Activated CD8-positive, alpha-beta memory T cell treated with anti-CD3 and anti-CD28 coated beads, Interleukin-2, amount 50 U/mL, for 1 hour (primary cell): ENCODE results near the gene RAPGEF2.

ENCODE experiments used
- DNase-seq: peaks from one replicate; pipeline ENCODE4 v3.0.0-alpha.2; 2020; ENCODE audit errors: extremely low read depth

Gene RAPGEF2

GRCh38 chr4:159319027-159319426 is 216.1 kb downstream of the RAPGEF2 start:
- DNase-seq, result no peak

GRCh38 chr4:159326480-159326879 is 223.6 kb downstream of the RAPGEF2 start:
- no peak for DNase-seq

GRCh38 chr4:159328766-159329165 is 225.9 kb downstream of the RAPGEF2 start:
- DNase-seq, result no peak

DNA sequence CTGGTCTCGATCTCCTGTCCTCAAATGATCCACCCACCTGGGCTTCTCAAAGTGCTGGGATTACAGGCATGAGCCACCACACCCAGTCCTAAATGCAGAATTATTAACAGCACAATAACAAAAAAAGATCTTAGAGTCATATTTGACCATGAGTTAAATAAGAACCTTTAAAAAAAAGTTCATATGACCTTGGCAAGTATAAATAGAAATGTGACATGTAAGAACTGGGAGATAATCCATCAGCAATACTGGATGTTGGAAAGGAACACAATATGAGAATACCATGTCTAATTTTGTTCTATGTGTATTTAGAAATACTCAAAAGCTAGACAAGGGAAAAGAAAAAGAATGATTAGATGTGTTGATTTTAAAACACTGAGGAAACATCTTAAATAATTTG is 231.6 kb downstream of the RAPGEF2 start:
- DNase-seq, result no peak

- no peak for DNase-seq
Measured at GRCh38 chr4:159337041-159337440, 234.2 kb downstream of the RAPGEF2 start.

- no peak for DNase-seq
Measured at GRCh38 chr4:159341522-159341921, 238.6 kb downstream of the RAPGEF2 start.

DNA sequence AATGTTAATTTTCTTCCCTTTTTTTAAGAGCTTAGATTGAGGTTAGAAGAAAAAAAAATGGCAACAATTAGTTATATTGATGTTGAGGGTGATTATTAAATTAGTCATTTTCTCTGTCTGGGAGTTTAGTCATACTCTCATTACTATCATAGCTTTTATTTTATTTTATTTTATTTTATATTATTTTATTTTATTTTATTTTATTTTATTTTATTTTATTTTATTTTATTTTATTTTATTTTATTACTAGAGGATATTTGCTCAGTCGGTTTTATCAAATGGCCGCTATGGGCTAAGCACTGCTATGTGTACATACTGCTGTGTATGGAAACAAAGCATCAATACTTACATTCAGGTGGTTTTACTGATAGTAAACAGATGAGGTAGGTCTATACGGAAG is 239.5 kb downstream of the RAPGEF2 start:
- DNase-seq, result no peak

- DNase-seq, result no peak
Measured at GRCh38 chr4:159343116-159343515, 240.2 kb downstream of the RAPGEF2 start.

- no peak for DNase-seq
Measured at GRCh38 chr4:159344877-159345276, 242.0 kb downstream of the RAPGEF2 start.

DNA sequence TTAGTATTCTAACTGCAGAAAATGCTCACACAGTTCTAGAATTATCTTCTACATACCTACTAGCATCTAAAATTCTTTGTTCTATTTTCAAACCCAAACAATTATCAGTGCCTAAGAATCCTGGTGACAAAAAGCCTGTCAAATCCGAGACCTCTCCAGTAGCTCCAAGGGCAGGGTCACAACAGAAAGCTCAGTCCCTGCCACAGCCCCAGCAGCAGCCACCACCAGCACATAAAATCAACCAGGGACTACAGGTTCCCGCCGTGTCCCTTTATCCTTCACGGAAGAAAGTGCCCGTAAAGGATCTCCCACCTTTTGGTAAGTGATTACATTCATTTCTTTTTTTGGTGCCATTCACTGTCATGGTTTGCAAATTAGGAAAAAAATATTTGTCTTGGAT is 243.8 kb downstream of the RAPGEF2 start:
- no peak for DNase-seq

GRCh38 chr4:159347813-159348212 is 244.9 kb downstream of the RAPGEF2 start:
- DNase-seq, result no peak

- no peak for DNase-seq
Measured at GRCh38 chr4:159349332-159349731, 246.5 kb downstream of the RAPGEF2 start.

GRCh38 chr4:159352609-159353008 is 249.7 kb downstream of the RAPGEF2 start:
- no peak for DNase-seq

DNA sequence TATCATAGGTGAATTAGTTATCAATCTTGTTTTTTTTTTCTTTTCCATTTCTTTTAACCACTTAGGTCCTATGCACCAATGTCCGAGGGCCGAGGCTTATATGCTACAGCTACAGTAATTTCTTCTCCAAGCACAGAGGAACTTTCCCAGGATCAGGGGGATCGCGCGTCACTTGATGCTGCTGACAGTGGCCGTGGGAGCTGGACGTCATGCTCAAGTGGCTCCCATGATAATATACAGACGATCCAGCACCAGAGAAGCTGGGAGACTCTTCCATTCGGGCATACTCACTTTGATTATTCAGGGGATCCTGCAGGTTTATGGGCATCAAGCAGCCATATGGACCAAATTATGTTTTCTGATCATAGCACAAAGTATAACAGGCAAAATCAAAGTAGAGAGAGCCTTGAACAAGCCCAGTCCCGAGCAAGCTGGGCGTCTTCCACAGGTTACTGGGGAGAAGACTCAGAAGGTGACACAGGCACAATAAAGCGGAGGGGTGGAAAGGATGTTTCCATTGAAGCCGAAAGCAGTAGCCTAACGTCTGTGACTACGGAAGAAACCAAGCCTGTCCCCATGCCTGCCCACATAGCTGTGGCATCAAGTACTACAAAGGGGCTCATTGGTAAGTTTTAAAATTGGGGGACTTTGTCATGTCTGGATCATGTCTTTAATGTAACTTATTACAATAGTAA is 250.7 kb downstream of the RAPGEF2 start:
- DNase-seq, result no peak

DNA sequence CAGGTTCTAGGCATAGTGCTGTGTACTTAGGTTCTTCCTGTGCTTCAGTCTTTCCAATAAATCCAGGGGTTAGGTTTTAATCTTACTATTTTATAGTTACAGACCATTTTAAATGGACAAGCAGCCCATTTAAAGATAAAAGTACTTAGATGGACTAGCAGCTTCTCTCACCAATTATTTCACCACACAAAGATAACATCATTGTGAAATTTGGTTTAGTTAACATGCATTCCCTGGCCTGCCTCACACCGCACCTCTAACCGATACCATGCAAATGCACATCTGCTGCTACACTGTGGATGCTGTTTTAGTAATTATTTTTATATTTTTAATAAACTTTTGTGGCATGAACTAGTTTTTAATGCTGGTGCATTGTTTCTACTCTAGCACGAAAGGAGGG is 252.6 kb downstream of the RAPGEF2 start:
- DNase-seq, result no peak

DNA sequence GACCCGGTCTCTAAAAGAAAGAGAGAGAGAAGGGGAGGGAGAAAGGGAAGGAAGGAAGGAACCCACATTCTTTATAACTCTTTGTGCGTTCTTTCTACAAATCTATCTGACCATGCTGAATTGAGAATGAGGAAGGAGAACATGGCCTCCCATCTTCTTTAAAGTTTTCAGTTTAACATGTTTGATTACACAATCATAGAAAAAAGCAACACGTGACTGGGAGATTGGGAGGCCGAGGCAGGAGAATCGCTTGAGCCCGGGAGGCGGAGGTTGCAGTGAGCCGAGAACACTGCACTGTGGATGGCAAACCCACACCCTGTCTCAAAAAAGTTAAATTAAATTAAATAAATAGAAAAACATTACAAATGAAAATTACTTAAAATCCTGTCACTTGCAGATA is 254.5 kb downstream of the RAPGEF2 start:
- no peak for DNase-seq

GRCh38 chr4:159358226-159358625 is 255.3 kb downstream of the RAPGEF2 start:
- DNase-seq, result no peak

DNA sequence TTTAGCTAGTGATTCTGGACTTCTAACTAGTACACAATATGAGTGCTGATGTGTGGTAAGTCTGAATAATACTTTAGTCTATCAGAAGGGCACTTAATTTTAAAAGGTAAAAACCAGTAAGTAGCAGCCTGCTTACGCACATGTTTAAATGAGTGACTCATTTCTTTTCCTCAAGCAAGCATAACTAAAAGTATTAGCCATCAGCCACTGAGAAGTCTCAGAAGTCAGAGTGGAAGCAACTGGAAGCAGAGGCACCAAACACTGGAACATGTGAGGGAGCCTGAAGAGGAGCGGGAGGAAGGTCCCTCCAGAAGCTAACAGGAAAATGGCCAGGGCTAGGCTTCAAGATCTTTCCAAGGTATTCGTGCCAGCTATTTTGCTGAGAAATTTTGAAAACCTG is 257.7 kb downstream of the RAPGEF2 start:
- DNase-seq, result no peak

- no peak for DNase-seq
Measured at GRCh38 chr4:159363361-159363760, 260.5 kb downstream of the RAPGEF2 start.

DNA sequence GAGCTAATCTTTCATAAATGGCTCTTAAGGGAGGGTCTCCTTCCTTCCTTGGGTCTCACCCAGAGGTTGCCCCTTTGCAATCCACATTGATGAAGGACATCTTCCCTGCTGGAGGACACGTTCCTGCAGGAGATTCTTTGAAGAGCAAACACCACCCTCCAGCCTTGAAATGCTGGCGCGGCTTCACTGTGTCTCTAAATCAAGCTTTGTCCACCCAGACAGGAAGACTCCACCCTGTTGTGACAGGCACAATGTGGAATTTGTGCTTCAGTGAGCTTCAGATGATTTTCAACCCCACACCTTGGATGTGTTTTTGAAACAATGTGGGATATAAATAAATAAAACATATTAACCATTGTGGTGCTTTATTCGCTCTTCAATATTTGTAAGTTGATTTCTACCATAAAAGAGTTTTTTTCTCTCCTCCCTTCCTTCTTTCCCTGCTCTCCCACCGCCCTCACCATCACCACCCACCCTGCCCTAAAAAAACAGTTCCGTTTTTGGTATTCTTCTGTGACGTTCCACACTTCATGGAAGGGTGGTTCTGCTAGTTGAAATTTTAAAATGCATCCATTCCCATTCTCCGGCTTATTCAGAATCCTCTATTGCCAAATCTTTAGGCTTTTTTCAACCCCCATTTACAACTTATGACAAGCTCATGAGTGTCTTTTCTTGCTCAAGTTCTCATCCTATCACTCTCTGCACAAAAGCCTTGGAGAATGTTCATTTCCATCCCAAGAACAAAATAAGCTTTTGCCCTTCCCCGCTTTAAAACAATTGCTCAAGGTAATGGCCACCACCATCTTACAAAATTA is 264.3 kb downstream of the RAPGEF2 start:
- no peak for DNase-seq

DNA sequence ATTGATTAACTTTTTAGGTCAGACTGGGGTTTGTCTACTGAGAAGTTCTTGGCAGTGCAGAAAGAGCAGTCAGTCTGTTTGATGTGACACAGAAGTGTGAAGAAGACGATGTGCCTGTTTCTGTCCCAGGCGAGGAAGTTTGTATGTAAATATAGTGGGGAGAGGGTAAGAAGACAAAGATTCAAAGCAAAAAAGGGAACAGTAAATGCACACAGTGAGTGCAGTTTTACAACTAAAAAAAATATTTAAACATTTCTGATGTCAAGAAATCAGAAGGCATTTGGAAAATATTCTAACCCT is 264.9 kb downstream of the RAPGEF2 start:
- no peak for DNase-seq

DNA sequence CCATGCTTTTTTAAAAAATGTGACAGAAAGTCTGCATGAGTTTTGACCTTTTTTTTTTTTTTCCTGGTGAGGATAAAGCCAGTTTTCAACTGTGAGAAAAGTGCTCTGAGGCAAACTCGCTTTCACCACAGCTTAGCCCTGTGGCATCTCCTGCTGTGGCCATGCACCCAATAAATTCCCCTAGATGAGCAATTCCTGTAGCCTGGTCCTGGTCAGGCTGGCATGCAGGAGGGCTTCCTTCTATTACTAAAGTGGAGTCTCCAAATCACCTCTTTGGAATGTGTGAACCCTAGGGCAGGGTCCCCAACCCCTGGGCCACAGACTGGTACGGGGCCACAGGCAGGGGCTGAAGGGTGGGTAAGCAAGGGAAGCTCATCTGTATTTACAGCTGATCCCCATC is 265.4 kb downstream of the RAPGEF2 start:
- no peak for DNase-seq

DNA sequence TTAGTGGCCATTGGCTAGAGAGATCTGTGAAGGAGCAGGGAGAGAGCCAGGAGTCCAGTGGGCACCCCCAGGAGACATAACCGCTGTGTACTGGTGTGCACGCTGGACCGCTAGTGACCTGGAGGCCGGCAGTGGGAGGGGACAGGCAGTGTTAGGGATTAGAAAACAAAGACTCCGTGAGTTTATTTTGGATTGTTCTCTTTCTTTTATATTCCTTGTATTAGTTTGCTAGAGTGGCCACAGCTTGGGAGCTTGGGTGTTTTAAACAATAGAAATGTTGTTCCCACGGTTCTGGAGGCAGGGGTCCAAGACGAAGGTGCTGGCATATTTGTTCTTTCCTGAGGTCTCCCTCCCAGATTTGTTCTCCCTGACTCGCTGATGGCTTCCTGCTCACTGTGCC is 266.4 kb downstream of the RAPGEF2 start:
- DNase-seq, result no peak

GRCh38 chr4:159370286-159370685 is 267.4 kb downstream of the RAPGEF2 start:
- DNase-seq, result no peak
